ENCODE results near the gene PLXDC2.

The PLXDC2 gene

GRCh38 chr10:20276127-20276979 lies 460.1 kb downstream of the PLXDC2 start:
- DNase-seq (ENCODE audit: low spot score): no peak

DNA sequence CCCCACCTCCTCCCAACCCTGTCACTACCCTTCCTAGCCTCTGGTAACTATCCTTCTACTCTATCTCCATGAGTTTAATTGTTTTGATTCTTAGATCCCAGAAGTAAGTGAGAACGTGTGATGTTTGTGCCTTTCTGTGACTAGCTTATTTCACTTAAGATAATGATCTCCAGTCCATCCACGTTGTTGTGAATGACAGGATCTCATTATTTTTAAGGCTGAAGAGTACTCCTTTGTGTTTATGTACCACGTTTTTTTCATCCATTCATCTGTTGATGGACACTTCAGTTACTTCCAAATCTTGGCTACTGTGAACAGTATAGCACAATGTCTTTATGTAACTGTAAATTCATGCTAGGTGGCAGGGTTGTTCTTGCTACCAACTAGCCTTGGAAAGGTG lies 461.6 kb downstream of the PLXDC2 start:
- no peak for DNase-seq (ENCODE audit: low spot score)

DNA sequence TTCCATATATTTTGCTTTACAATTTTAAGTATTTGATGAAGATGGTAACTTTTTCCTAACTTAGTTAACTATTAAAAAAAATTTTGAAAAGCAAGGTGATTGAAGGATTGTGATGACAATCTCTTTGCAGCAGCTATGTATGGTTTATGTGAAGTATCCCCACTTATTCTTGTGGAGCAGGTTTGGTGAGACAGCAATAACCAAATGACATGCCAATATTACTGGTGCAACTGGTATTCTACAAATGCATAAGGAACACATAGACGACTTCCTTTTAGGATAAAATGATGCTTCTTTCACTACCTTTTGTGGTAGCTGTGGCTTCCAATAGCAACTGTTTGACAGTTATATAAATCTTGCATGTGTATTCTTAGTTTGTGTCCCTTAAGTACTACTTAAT lies 465.3 kb downstream of the PLXDC2 start:
- no peak for DNase-seq (ENCODE audit: low spot score)

DNA sequence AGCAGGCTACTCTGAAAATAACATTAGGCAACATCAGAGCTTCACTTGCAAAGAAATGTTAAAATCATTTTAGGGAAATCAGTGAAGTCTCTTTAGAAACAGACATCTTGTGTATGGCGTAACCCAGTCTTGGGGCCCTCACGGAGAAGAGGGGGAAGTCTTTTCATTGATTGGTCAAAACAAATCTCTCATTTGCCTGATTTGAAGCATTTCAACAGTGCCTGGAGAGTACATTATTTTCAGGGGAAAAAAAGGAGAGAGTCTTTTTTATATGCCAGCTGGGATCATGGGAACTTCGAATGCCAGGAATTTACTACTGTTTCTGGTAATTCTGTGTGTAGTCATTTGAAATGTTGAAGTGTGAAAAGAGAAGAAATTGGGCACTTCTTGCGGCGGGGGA lies 471.4 kb downstream of the PLXDC2 start:
- DNase-seq (ENCODE audit: low spot score): no peak

DNA sequence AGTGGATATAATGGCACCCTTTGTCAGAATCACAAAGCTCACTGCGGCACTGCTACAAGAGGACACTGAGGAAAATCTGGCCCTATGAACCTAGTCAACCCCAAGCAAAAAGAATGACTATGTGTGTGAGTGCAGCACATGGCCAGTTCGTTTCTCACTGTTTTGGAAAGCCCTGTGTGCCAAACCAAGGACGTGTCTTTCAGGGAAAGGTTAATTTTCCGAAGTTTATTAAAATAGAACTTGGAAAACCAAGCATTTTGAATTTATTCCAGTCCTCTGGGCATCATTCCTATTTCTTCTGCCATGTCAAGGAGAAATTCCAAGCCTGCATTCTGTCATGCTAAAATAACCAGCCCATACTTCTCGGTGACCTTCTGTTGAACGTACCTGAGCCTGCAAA lies 471.8 kb downstream of the PLXDC2 start:
- no peak for DNase-seq (ENCODE audit: low spot score)

DNA sequence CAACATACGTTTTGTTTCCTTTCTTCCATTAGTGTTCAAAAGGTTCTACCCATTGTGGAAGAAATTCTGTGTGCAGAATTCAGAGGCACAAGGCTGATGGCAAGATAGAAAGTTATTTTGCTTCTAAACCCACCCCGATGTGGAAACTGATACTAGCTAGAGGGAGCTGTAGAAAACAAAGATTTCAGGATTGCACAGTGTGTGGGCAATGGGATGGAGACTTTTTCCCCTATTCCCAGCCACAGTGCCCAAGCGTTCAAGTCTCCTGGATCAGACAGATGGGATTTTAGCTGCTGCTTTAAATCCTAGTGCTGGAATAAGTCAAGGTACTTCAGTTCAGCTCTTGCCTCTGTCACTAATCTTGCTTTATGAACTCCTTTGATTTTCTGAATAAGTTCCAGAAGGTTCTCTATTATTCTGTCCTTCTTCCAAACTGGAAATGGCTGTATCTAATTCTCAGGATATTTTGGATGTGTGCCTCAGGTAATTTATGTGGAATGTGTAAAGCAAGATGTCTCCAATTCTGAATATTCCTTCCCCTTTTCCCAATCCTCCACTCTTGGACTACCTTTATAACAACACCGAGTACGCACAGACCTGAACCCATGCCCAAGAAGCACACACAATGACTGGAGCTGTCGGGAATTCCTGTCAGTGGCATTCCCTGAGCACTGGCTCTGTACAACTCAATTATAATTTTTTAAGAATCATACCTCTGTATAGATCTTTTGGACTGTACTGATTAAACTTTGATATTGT lies 473.0 kb downstream of the PLXDC2 start:
- DNase-seq (ENCODE audit: low spot score): no peak

GRCh38 chr10:20298417-20298816 lies 482.2 kb downstream of the PLXDC2 start:
- no peak for DNase-seq (ENCODE audit: low spot score)

- no peak for DNase-seq (ENCODE audit: low spot score)
These were observed 483.0 kb downstream of the PLXDC2 start for GRCh38 chr10:20299034-20299736.

DNA sequence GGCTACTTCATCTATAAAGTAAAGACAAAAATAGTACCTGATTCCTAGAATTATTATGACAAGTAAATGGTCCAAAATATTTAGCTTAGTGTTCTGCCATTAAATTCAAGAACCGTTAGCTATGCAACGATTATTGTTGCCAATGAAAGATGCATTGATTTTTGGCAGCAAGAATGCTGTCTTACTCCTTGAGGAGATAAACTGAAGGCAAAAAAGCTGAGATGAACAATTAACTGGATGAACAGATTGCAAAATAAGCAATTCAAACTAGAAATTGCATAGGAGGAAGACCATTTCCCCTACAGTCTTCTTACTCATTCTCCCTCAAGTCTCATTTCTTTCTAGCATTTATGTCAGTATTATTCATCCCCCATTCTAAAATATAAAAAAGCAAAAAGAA lies 484.5 kb downstream of the PLXDC2 start:
- DNase-seq (ENCODE audit: low spot score): no peak

DNA sequence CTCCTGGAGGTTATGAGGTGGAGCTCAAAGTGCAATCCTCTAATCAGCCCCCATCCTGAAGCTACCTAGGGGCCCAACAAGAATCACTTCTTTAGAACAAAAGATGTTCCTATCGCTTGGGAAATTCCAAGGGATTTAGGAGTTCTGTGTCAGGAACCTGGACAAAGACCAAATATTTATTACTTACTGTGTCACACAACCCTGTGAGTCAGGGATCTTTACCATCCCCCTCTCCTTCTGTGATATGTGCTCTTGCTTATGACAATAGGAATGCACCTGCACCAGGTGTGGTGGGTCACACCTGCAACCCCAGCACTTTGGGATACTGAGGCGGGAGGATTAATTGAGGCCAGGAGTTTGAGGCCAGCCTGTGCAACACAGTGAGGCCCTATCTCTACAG lies 485.8 kb downstream of the PLXDC2 start:
- DNase-seq (ENCODE audit: low spot score): no peak

DNA sequence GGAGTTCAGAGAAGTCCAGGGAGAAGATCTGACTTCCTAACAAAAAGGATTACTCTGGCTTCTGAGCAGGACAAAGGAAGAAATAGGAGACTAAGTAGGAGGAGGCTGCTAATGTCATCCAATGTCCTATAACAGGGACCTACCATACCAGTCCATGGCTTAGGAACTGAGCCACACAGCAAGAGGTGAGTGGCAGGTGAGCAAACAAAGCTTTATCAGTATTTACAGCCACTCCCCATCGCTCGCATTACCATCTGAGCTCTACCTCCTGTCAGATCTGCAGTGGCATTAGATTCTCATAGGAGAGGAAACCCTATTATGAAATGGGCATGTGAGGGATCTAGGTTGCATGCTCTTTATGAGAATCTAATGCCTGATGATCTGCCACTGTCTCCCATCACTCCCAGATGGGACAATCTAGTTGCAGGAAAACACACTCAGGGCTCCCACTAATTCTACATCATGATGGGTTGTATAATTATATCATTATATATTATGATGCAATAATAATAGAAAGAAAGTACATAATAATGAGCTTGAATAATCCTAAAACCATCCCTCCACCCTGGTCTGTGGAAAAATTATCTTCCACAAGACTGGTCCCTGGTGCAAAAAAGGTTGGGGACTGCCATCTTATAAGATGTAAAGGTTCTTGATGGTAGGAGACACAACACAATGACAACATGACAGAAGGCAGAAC lies 487.4 kb downstream of the PLXDC2 start:
- no peak for DNase-seq (ENCODE audit: low spot score)

GRCh38 chr10:20313665-20314064 lies 497.4 kb downstream of the PLXDC2 start:
- DNase-seq (ENCODE audit: low spot score): no peak

GRCh38 chr10:20314431-20314830 lies 498.2 kb downstream of the PLXDC2 start:
- DNase-seq (ENCODE audit: low spot score): no peak

- DNase-seq (ENCODE audit: low spot score): peak; percentile 8
These were observed 511.7 kb downstream of the PLXDC2 start for GRCh38 chr10:20327954-20328353.

- no peak for DNase-seq (ENCODE audit: low spot score)
These were observed 514.0 kb downstream of the PLXDC2 start for GRCh38 chr10:20330246-20330645.

GRCh38 chr10:20334559-20334958 lies 518.3 kb downstream of the PLXDC2 start:
- no peak for DNase-seq (ENCODE audit: low spot score)

All from NAMALWA (cell line).